Rectal smooth muscle tissue (tissue), 1 donor: ENCODE data around the gene RNF144B.
A peak's percentile ranks its signal among the peaks of the same experiment; 100 is the strongest.
"Not testable (repeated sequence)": the region's sequence is repeated elsewhere in the genome, so short reads cannot be mapped to it uniquely, and the experiment has no call there.

ENCODE experiments used
- H3K27ac ChIP-seq: one replicate; pipeline ENCODE4 v1.7.0; 2013; ENCODE audit warnings: low read depth, low read length, inconsistent platforms
- H3K27me3 ChIP-seq: one replicate; pipeline ENCODE4 v1.7.0; 2013; ENCODE audit warnings: low read length; ENCODE audit not compliant: control insufficient read depth, insufficient read depth
- H3K36me3 ChIP-seq: one replicate; pipeline ENCODE4 v1.7.0; 2013; ENCODE audit warnings: low read length; ENCODE audit not compliant: control insufficient read depth, insufficient read depth
- H3K4me1 ChIP-seq: one replicate; pipeline ENCODE4 v1.7.0; 2013; ENCODE audit warnings: low read length; ENCODE audit not compliant: control insufficient read depth, insufficient read depth
- H3K4me3 ChIP-seq: one replicate; pipeline ENCODE4 v1.7.0; 2013; ENCODE audit warnings: low read length
- H3K9ac ChIP-seq: one replicate; pipeline ENCODE4 v1.7.0; 2013; ENCODE audit warnings: low read length

Gene RNF144B

DNA sequence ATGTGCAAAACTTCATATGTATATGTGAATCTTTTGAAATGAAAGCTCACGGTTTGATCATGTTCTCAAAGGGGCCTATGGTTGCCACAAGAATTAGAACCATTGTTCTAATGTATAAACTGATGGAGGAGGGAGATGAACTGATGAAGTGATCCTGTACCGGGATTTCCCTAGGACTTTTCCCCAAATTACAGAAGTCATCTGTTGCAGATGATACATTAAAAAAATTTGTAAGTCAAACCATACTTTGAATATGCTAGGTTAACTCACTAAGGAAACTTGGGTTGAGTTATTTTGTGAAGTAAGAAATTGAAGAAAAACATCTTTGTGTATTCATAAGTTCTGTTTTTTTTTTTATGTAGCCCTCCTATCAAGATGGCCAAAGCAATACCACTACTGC, 33.9 kb upstream of the RNF144B start:
- no peak overlapping the region for H3K4me3 ChIP-seq
- no peaks in the 10 kb centered on the region for H3K36me3 ChIP-seq
- H3K9ac ChIP-seq, result no peak overlapping the region
- no peaks in the 10 kb centered on the region for H3K4me1 ChIP-seq
- no peaks in the 10 kb centered on the region for H3K27me3 ChIP-seq
- no peak overlapping the region for H3K27ac ChIP-seq

DNA sequence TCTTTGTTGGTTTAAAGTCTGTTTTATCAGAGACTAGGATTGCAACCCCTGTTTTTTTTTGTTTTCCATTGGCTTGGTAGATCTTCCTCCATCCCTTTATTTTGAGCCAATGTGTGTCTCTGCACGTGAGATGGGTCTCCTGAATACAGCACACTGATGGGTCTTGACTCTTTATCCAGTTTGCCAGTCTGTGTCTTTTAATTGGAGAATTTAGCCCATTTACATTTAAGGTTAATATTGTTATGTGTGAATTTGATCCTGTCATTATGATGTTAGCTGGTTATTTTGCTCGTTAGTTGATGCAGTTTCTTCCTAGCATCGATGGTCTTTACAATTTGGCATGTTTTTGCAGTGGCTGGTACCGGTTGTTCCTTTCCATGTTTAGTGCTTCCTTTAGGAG, 29.6 kb upstream of the RNF144B start:
- not testable (repeated sequence) for H3K27ac ChIP-seq, H3K27me3 ChIP-seq, H3K4me1 ChIP-seq, H3K36me3 ChIP-seq, H3K4me3 ChIP-seq, H3K9ac ChIP-seq

DNA sequence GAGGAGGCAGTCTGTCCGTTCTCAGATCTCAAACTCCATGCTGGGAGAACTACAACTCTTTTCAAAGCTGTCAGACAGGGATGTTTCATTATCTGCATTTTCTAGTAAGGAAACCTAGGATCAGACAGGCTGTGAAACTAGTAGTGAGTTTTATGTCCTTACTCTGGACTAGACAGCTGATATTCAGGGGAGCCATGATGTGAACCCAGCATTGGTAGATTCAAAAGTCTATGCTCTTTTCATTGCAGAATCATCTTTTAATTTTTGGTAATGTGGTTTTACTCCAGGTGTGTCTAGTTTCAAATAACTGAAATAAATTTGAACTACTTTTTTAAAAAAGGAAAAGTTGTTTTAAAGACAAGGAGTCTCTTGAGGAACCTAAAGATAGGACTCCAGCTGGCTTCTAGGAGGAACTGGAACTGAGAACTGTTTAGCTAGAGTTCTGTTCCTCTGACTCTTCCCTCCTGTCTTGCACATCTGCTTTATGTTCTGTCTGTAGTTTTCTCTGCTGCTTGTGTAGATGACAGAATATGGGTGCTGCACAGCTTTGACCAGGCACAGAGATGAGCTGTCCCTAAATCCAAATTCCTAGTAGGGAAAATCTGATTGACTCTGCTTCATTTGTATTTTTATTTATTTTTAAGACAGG, 27.8 kb upstream of the RNF144B start:
- H3K9ac ChIP-seq, result no peak overlapping the region
- no peak overlapping the region for H3K4me3 ChIP-seq
- peak overlapping the region; percentile 40 for H3K27ac ChIP-seq
- no peaks in the 10 kb centered on the region for H3K27me3 ChIP-seq
- H3K4me1 ChIP-seq, result no peaks in the 10 kb centered on the region
- no peaks in the 10 kb centered on the region for H3K36me3 ChIP-seq

DNA sequence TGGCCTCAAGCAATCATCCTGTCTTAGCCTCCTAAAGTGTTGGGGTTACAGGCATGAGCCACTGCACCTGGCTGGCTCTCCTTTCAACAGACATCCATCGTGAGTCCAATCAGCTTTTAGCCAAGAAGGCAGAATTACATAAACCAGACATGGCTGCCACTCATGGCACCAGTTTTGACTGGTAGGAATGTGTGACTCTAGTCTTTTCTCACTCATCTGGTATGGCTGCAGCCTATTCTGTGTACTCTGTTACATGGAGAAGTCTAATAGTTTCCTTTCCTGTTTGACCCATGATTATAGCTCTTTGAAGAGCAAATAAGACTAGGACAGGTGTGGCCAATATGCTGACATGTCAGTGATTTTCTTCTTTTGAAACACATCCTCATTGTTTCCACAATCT, 27.0 kb upstream of the RNF144B start:
- no peaks in the 10 kb centered on the region for H3K36me3 ChIP-seq
- H3K4me1 ChIP-seq, result no peaks in the 10 kb centered on the region
- no peaks in the 10 kb centered on the region for H3K27me3 ChIP-seq
- peak overlapping the region; percentile 12 for H3K27ac ChIP-seq
- H3K9ac ChIP-seq, result no peak overlapping the region
- no peak overlapping the region for H3K4me3 ChIP-seq

DNA sequence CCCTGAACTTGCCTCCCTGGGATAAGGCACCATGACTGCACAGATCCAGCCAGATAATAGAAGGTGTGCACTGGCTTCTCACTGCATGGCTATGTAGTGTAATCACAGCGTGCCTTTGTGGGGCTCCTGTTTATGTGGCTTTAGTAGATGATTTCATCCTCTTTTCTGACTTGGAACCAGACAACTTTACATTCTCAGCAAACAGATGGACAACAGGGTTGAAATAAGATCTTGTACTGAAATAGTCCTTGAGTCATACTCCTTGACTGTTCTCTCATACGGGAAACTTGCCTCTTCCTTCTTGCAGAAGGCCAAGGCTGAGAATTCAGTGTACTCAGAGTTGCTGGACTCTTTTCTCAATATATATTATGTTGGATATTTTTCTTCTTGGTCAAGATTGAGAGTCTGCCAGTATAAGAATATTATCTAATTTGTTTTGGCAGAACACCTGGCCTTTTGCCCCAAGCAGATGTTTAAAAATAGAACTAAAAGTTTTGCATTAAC, 25.0 kb upstream of the RNF144B start:
- Histone ChIP-seq H3K27me3 (no peaks in the 10 kb centered on the region), H3K4me3 (no peak overlapping the region), H3K27ac (peak overlapping the region; percentile 50), H3K9ac (no peak overlapping the region), H3K4me1 (no peaks in the 10 kb centered on the region), H3K36me3 (no peaks in the 10 kb centered on the region)

DNA sequence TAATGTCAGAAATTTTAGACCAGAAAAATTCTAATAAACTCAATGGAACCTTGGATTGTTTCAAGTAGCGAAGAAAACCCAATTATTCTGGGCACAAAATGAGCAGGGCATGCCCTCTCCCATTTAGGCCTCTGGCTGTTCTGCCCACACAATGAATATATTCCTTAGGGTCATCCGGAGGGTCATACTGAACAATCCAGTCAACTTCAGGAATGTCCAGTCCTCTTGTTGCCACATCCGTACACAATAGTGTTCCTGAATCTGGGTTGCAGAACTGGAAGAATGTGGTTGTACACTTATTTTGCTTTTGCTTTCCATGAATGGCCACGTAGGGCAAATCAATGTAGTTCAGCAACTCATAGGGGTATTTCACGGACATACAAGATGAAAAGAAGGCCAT, 23.4 kb upstream of the RNF144B start:
- Histone ChIP-seq H3K27me3 (no peaks in the 10 kb centered on the region), H3K4me1 (no peaks in the 10 kb centered on the region), H3K36me3 (no peaks in the 10 kb centered on the region), H3K9ac (no peak overlapping the region), H3K4me3 (no peak overlapping the region), H3K27ac (no peak overlapping the region)

DNA sequence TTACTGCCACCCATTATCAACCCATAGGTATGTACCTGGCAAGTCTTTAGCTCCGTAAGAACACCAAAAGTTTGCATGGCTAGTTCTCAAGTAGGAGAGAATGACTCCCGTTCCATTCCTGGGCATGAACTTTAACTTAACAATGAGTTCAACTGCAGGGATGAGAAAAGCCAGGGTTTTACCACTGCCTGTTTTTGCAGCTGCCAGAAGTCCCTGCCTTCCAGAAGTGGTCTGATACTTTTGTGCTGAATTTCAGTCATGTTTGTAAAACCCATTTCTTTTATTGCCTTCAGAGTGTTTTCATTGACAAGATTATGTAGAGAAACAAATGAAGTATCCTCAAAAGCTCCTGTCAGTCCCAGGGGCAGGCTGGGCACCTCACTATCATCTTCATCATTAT, 22.6 kb upstream of the RNF144B start:
- H3K27ac ChIP-seq, H3K4me3 ChIP-seq, H3K27me3 ChIP-seq, H3K36me3 ChIP-seq, H3K4me1 ChIP-seq, H3K9ac ChIP-seq: not testable (repeated sequence)

DNA sequence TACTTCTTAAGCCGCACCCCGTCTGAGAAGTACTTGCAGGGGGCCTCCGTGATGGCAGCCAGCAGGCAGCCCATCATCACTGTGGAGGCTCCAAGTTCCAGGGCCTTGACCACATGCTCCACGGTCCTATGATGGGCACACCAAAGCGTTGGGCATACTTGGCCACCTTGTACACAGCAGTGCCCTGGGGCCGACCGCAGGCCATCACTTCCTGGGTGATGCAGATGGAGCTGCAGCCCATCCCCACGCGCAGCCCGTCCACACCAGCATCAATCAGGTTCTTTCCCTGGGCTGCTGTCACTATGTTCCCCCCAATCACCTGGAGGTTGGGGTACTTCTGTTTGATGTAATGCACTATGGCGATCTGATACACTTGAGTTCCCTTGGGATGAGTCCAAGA, 19.8 kb upstream of the RNF144B start:
- no peak overlapping the region for H3K4me3 ChIP-seq
- no peaks in the 10 kb centered on the region for H3K4me1 ChIP-seq
- H3K36me3 ChIP-seq, result no peaks in the 10 kb centered on the region
- H3K9ac ChIP-seq, result no peak overlapping the region
- H3K27me3 ChIP-seq, result no peaks in the 10 kb centered on the region
- H3K27ac ChIP-seq, result no peak overlapping the region

DNA sequence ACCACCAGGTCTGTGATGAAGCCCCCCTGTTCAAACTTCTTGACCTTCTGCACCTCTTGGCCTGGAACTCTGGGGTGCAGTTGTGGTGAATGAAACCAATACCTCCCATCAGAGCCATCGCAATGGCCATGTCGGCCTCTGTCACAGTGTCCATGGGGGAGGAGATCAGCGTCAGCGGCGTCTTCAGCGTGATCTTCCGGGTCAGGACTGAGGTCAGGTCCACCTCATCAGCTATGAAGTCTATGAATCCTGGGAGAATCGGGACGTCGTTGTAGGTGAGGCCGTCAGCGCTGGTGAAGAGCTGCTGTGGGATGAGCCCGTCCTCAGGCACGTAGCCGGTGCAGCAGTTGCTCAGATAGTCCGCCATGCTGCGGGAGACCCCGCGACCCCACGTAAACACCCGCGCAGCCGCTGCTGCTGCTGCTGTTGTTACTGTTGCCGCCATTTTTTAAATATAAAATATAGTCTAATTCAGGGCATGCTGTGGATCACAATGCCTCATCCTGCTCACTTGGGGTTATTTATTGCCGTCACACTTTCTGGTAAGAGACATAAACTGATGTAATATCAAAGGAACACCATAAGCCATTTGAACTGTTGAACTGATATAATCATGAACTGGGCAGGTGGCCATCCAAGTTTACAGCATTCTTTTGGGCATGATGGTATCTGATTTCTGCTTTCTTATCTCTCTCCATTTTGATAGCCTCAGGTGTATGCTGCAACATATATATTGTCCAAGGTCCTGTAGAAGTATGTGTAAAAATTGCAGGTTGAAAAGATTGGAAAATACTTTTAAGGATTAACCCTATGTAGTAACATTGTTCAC, 18.7 kb upstream of the RNF144B start:
- no peaks in the 10 kb centered on the region for H3K27me3 ChIP-seq
- no peak overlapping the region for H3K4me3 ChIP-seq
- H3K4me1 ChIP-seq, result no peaks in the 10 kb centered on the region
- no peak overlapping the region for H3K9ac ChIP-seq
- H3K27ac ChIP-seq, result no peak overlapping the region
- no peaks in the 10 kb centered on the region for H3K36me3 ChIP-seq

DNA sequence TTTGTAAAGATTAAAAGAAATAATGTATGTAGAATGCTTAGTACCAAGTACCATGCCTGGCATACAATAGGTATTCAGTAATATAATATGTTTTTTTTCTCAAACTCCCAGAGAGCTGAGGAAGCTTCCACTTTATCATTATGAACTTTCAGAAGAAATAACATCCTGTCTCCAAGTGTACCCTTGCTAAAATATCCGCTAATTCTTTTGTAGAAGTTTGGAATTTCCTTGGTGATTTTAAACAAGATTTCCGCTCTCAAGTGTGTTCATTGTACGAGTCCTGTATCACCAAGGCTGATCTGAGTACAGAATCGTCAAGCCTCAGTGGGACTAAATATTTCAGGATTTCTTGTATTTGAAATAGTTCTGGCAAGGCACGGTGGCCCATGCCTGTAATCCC, 16.1 kb upstream of the RNF144B start:
- H3K27me3 ChIP-seq, result no peaks in the 10 kb centered on the region
- no peaks in the 10 kb centered on the region for H3K36me3 ChIP-seq
- no peak overlapping the region for H3K4me3 ChIP-seq
- H3K9ac ChIP-seq, result no peak overlapping the region
- H3K27ac ChIP-seq, result no peak overlapping the region
- H3K4me1 ChIP-seq, result no peaks in the 10 kb centered on the region

DNA sequence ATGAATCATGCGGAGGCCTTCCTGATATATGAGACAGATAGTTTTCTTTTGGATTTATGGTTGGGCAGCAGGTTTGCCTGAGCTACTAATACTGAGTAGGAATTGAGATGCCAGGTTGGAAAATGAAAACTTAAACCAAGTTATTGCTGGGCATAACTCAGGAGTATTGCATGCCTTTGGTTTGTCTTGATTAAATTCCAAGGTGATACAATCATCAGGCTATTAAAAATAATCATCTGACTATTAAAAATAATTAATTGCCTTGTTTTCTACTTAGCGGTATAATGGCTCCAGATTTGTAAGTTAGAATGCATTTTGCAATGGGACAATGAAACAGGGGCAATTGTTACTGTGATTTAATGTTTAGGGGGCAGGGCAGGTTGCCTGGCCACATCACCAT, 15.5 kb upstream of the RNF144B start:
- Histone ChIP-seq H3K27me3 (no peaks in the 10 kb centered on the region), H3K36me3 (no peaks in the 10 kb centered on the region), H3K4me3 (no peak overlapping the region)

DNA sequence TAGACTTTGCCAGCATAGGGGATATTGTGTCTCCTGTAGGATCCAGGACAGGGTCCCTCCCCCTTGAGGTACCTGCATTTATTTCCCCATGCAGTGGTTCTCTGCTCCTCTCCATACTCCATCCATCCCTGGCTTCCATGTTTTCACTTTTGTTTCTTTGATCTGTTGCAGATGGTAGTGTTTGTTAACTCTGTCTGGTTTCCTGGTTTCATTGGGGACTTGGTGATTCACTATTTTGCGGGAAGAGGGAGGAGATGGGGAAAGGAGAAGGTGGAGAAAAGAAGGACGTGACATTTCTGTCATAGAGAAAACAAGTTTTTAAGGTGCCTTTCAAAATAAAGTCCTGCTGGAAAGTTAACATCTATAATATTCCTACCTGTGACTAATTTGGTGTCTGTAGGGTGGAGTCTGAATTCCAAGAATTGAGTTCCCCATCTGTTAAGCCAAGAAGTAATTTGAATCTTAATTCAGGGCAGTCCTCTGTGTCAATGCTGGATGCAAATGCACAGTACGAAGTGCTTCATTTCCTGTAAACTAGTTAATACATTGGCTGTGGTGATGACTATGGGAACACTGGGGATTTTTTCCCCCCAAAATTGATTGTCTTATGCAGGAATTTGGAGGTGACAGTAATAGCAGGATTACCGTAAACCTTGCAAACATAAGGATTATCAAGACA, 6.9 kb upstream of the RNF144B start:
- Histone ChIP-seq H3K9ac (no peak overlapping the region), H3K4me3 (no peak overlapping the region), H3K36me3 (no peaks in the 10 kb centered on the region), H3K4me1 (no peaks in the 10 kb centered on the region), H3K27ac (no peak overlapping the region), H3K27me3 (no peaks in the 10 kb centered on the region)

More for the DNA sequence above, 15.5 kb upstream of the RNF144B start:
- no peak overlapping the region for H3K27ac ChIP-seq
- H3K4me1 ChIP-seq, result no peaks in the 10 kb centered on the region
- H3K9ac ChIP-seq, result no peak overlapping the region
